Body of pancreas (tissue), 4 donors: ENCODE results near the gene ALDH1A1. TPM values are rescaled to one million over a fixed set of nuclear protein-coding genes. Genes with fewer than 3 reads are reported as not detected.
"Not testable (repeated sequence)": the region's sequence is repeated elsewhere in the genome, so short reads cannot be mapped to it uniquely, and the experiment has no call there.

ENCODE experiments used
- ATAC-seq: fragments of 150-250 bp; one replicate; pipeline ENCODE4 v1.9.1; 2016
- DNase-seq, 4 donors: peaks; one replicate each; pipeline ENCODE4 v3.0.0-alpha.2; 2019
- H3K27ac ChIP-seq, 4 donors: fragments of 200-600 bp; sonication (generic); 1 replicate in 3 of 4; 2 replicates in 1 of 4; pipeline versions ENCODE4 v1.5.1 to v1.6.1; 2016 to 2019; ENCODE audit warnings: mild to moderate bottlenecking in 1 of 4, mixed read lengths in 1 of 4, moderate library complexity in 1 of 4
- H3K27me3 ChIP-seq, 2 donors: fragments of 200-600 bp; sonication (generic); one replicate each; pipeline ENCODE4 v1.6.0; 2016; ENCODE audit warnings: mild to moderate bottlenecking in 1 of 2
- H3K36me3 ChIP-seq, 2 donors: fragments of 200-600 bp; sonication (generic); replicated peaks in 1 of 2; 2 replicates each; pipeline ENCODE4 v1.5.1; 2016; ENCODE audit warnings: low read depth in 2 of 2; ENCODE audit not compliant: insufficient read depth in 1 of 2
- H3K4me1 ChIP-seq: fragments of 200-600 bp; sonication (generic); one replicate; pipeline ENCODE4 v1.6.0; 2016
- H3K4me3 ChIP-seq, 2 donors: fragments of 200-600 bp; sonication (generic); 1 replicate in 1 of 2; 2 replicates in 1 of 2; pipeline ENCODE4 v1.5.1; 2016 to 2019
- H3K9me3 ChIP-seq, 3 donors: fragments of 200-600 bp; sonication (generic); 1 replicate in 2 of 3; 2 replicates in 1 of 3; pipeline ENCODE4 v1.5.1; 2016
- CTCF ChIP-seq, 7 experiments: fragments of 450-650 bp in 4 of 7; fragments of 200-600 bp in 3 of 7; sonication (generic) in 3 of 7; IDR thresholded peaks; one replicate each; pipeline ENCODE4 v1.5.1; 2016 to 2019; ENCODE audit warnings: antibody characterized with exemption in 7 of 7
- POLR2A ChIP-seq, 3 donors: fragments of 450-650 bp; IDR thresholded peaks; one replicate each; pipeline ENCODE4 v1.6.1; 2016; ENCODE audit warnings: antibody characterized with exemption in 3 of 3, mild to moderate bottlenecking in 2 of 3
- WGBS, 2 donors: methylation state at CpG; one replicate each; pipeline ENCODE4 v1.1.5; 2017; 5-methylcytosine and 5-hydroxymethylcytosine counted together
- intact Hi-C: fragments of 100-400 bp; cut with DNase I; formaldehyde crosslinking; loops from one replicate; pipeline ENCODE4 v1.15.1; 2023
- total RNA-seq, 2 donors: library from RNA; depleted of rRNA; stranded (reverse); fragments of >200 nt; gene quantifications; one replicate each; pipeline ENCODE4 v1.1.0, GENCODE V29; 2016

The ALDH1A1 gene
- total RNA-seq, 2 donors from 2014 or later = 87.7 to 184 TPM

- no peak for DNase-seq
- no peaks in the 10 kb centered on the region for H3K9me3 ChIP-seq
- no peaks in the 10 kb centered on the region for H3K36me3 ChIP-seq
- no peaks in the 10 kb centered on the region for H3K27me3 ChIP-seq
- TF ChIP-seq POLR2A (IDR thresholded peaks at IDR 0.05) (no peak), CTCF (IDR thresholded peaks at IDR 0.05) (no peak)
- no peak for ATAC-seq
- peaks cover 81% of the 10 kb centered on the region for H3K4me1 ChIP-seq
- intact Hi-C loops = no loop called here
- WGBS, 2 donors = 48 to 52% methylated on average over 3 of the region's 3 CpGs
- H3K27ac ChIP-seq = peak overlapping the region in 3 of 4 donors; percentile 34 to 89 (median 76)
- no peak overlapping the region for H3K4me3 ChIP-seq
These were observed 6.5 kb downstream of the ALDH1A1 start for GRCh38 chr9:72946318-72946717.

- TF ChIP-seq CTCF (IDR thresholded peaks at IDR 0.05) = no peak
- no peak for TF ChIP-seq POLR2A (IDR thresholded peaks at IDR 0.05)
- Histone ChIP-seq H3K4me1 (peaks cover 90% of the 10 kb centered on the region), H3K4me3 (no peak overlapping the region), H3K27ac (peak overlapping the region in 3 of 4 donors; percentile 36 to 72 (median 59)), H3K27me3 (no peaks in the 10 kb centered on the region), H3K9me3 (no peaks in the 10 kb centered on the region), H3K36me3 (no peaks in the 10 kb centered on the region)
- ATAC-seq (no peak), DNase-seq (no peak)
- intact Hi-C loops = no loop called here
- 17 to 21% methylated on average over 3 of the region's 3 CpGs for WGBS, 2 donors
These were observed 7.5 kb downstream of the ALDH1A1 start for GRCh38 chr9:72945391-72945790.

GRCh38 chr9:72943844-72944462 is 8.9 kb downstream of the ALDH1A1 start:
- Histone ChIP-seq H3K4me1 (peaks cover 92% of the 10 kb centered on the region), H3K27ac (peak overlapping the region in 3 of 4 donors; percentile 19 to 72 (median 29))
- TF ChIP-seq POLR2A (IDR thresholded peaks at IDR 0.05) = no peak
- TF ChIP-seq CTCF (IDR thresholded peaks at IDR 0.05) = no peak

GRCh38 chr9:72942451-72942850 is 10.4 kb downstream of the ALDH1A1 start:
- ATAC-seq = no peak
- WGBS, 2 donors = 74 to 83% methylated on average over 2 of the region's 2 CpGs
- no peaks in the 10 kb centered on the region for H3K9me3 ChIP-seq
- H3K4me3 ChIP-seq = no peak overlapping the region
- no peaks in the 10 kb centered on the region for H3K36me3 ChIP-seq
- intact Hi-C loops = no loop called here
- H3K4me1 ChIP-seq = peaks cover 89% of the 10 kb centered on the region
- H3K27me3 ChIP-seq = no peaks in the 10 kb centered on the region
- TF ChIP-seq POLR2A (IDR thresholded peaks at IDR 0.05) = no peak
- TF ChIP-seq CTCF (IDR thresholded peaks at IDR 0.05) = no peak
- peak overlapping the region in 1 of 4 donors; percentile 14 for H3K27ac ChIP-seq
- no peak for DNase-seq

More at GRCh38 chr9:72943844-72944462, 8.9 kb downstream of the ALDH1A1 start:
- H3K27me3 ChIP-seq = no peaks in the 10 kb centered on the region
- no peak overlapping the region for H3K4me3 ChIP-seq
- no peaks in the 10 kb centered on the region for H3K36me3 ChIP-seq
- peak; percentile 39 for ATAC-seq
- no peaks in the 10 kb centered on the region for H3K9me3 ChIP-seq
- no peak for DNase-seq
- intact Hi-C loops = no loop called here
- WGBS, 2 donors = 29 to 38% methylated on average over 2 of the region's 2 CpGs

- ATAC-seq, H3K36me3 ChIP-seq, intact Hi-C loops, H3K9me3 ChIP-seq, H3K27me3 ChIP-seq, H3K4me3 ChIP-seq, H3K27ac ChIP-seq, DNase-seq: not testable (repeated sequence)
- WGBS, 2 donors = 90 to 95% methylated on average over 6 of the region's 6 CpGs
- H3K4me1 ChIP-seq = peaks cover 86% of the 10 kb centered on the region
These were observed 13.3 kb downstream of the ALDH1A1 start for GRCh38 chr9:72939581-72939980.
